ENCODE measurements around the gene PITPNM1. TPM values are rescaled to one million over a fixed set of nuclear protein-coding genes. Genes with fewer than 3 reads are reported as not detected.

Gene PITPNM1
- total and polyA plus RNA-seq, 2 of the 13 experiments (the other 11 are each of a cell fraction or from before 2014, with no cell fraction given), result 8.2 to 8.5 TPM

- no peaks in the 10 kb centered on the region for H3K9me3 ChIP-seq (ENCODE audit: low read length)
- H2AFZ ChIP-seq (ENCODE audit: low read length), result no peak overlapping the region
- in situ Hi-C loops (cut with HindIII; ENCODE audit: extremely low pct_ligation_motif_present, low pct_unique_long_range_greater_than_20kb), result no loop called here
- intact Hi-C loops (cut with micrococcal nuclease; ENCODE audit: unreplicated experiment), result no loop called here
- no peaks in the 10 kb centered on the region for H3K36me3 ChIP-seq (replicated peaks in 1 of 2; ENCODE audit: control insufficient read depth in 1 of 2, insufficient read depth in 2 of 2, low read length in 2 of 2)
- FAIRE-seq, result no peak
- ChIA-PET POLR2A (no interaction called here), CTCF (ENCODE audit: low intra/inter-chr PET ratio, low total read pairs) (no interaction called here)
- TF ChIP-seq ARNT2 (CRISPR knock-in tag; IDR thresholded peaks at IDR 0.05; ENCODE audit: low read depth) (no peak), HMGA1 (CRISPR knock-in tag; conservative IDR thresholded peaks at IDR 0.05) (no peak), ZNF605 (CRISPR knock-in tag; IDR thresholded peaks at IDR 0.05) (no peak), ZNF331 (CRISPR knock-in tag; IDR thresholded peaks at IDR 0.05) (no peak), MYNN (CRISPR knock-in tag; IDR thresholded peaks at IDR 0.05; ENCODE audit: low read depth) (no peak), ZSCAN25 (CRISPR knock-in tag; IDR thresholded peaks at IDR 0.05) (no peak), ZNF205 (CRISPR knock-in tag; IDR thresholded peaks at IDR 0.05) (no peak), ZNF749 (CRISPR knock-in tag; IDR thresholded peaks at IDR 0.05; ENCODE audit: borderline replicate concordance) (no peak), ATM (IDR thresholded peaks at IDR 0.05; ENCODE audit: borderline replicate concordance) (no peak), SOX5 (CRISPR knock-in tag; IDR thresholded peaks at IDR 0.05; ENCODE audit: borderline replicate concordance) (no peak), LCORL (IDR thresholded peaks at IDR 0.05) (no peak), LCORL (CRISPR knock-in tag; IDR thresholded peaks at IDR 0.05) (no peak), ZNF646 (CRISPR knock-in tag; IDR thresholded peaks at IDR 0.05) (no peak), HDAC6 (IDR thresholded peaks at IDR 0.05; ENCODE audit: low read depth, low read length) (no peak), CHD4 (IDR thresholded peaks at IDR 0.05; ENCODE audit: borderline replicate concordance, low read length) (no peak), TBP (CRISPR knock-in tag; IDR thresholded peaks at IDR 0.05) (no peak), PAX8 (CRISPR knock-in tag; IDR thresholded peaks at IDR 0.05; ENCODE audit: borderline replicate concordance) (no peak), IRF1 (CRISPR knock-in tag; IDR thresholded peaks at IDR 0.05; ENCODE audit: low read depth) (no peak)
- no peak overlapping the region for H3K9ac ChIP-seq (ENCODE audit: insufficient read depth, low read depth, low read length)
- no peak overlapping the region for H3K27ac ChIP-seq (ENCODE audit: extremely low read length, insufficient read depth, low read length)
- peaks cover 4 to 16% of the 10 kb centered on the region in 2 experiments; a peak in 4 of 5 replicates for H3K27me3 ChIP-seq (ENCODE audit: control insufficient read depth in 1 of 2, insufficient read depth in 2 of 2, low read length in 2 of 2)
- no peak for DNase-seq (ENCODE audit: low spot score)
- 54% methylated on average over 4 of the region's 10 CpGs for WGBS (ENCODE audit: low lambda C conversion rate)
- no peaks in the 10 kb centered on the region for H4K20me1 ChIP-seq (ENCODE audit: insufficient read depth, low read length)
- no TSS peak for BruUV-seq (replicated peaks)
- no peak overlapping the region for H3K4me3 ChIP-seq (replicated peaks in 1 of 3; ENCODE audit: insufficient read depth in 1 of 3, low read depth in 2 of 3, low read length in 3 of 3)
- no peak overlapping the region for H3K4me2 ChIP-seq (ENCODE audit: low read depth, low read length)
- no peaks in the 10 kb centered on the region for H3K79me2 ChIP-seq (ENCODE audit: insufficient read depth, low read length)
- no peak for ATAC-seq
- H3K4me1 ChIP-seq (ENCODE audit: insufficient read depth, low read length), result no peaks in the 10 kb centered on the region
Measured at GRCh38 chr11:67517784-67518552, 12.8 kb upstream of the PITPNM1 start.

Data from HepG2 (cell line).